Activated T-cell treated with anti-CD3 and anti-CD28 coated beads for 4 hours (primary cell): ENCODE data around the gene FGF10.

Experiments used
- DNase-seq: peaks from one replicate; pipeline ENCODE4 v3.0.0-alpha.2; 2020

FGF10 gene

GRCh38 chr5:44345871-44346270, 43.3 kb downstream of the FGF10 start:
- DNase-seq, result no peak

DNA sequence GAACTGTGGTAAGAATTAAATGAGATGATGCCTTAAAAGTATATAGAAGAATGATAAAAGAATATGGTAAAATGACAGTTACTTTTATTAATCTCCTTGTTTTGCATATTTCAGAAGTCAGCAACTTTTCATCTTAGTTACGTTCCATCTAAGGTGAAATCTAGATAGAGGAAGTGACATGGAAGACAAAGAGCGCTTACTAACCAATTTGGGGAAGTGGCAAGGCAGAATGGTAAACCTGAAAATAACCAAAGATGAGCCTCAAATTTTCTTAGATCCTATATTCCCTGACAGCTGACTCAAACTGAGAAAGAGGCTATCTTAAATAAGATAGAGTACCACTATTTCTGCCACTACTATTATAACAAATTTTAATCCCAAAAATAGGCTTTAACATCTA, 52.5 kb downstream of the FGF10 start:
- no peak for DNase-seq

- DNase-seq, result no peak
Observed at GRCh38 chr5:44334622-44335021, 54.6 kb downstream of the FGF10 start.

- DNase-seq, result no peak
Observed at GRCh38 chr5:44332285-44332971, 56.8 kb downstream of the FGF10 start.

- DNase-seq, result no peak
Observed at GRCh38 chr5:44331471-44332050, 57.7 kb downstream of the FGF10 start.

GRCh38 chr5:44329716-44330115, 59.5 kb downstream of the FGF10 start:
- no peak for DNase-seq

- no peak for DNase-seq
Observed at GRCh38 chr5:44321144-44321725, 68.0 kb downstream of the FGF10 start.

- no peak for DNase-seq
Observed at GRCh38 chr5:44320188-44320587, 69.0 kb downstream of the FGF10 start.

DNA sequence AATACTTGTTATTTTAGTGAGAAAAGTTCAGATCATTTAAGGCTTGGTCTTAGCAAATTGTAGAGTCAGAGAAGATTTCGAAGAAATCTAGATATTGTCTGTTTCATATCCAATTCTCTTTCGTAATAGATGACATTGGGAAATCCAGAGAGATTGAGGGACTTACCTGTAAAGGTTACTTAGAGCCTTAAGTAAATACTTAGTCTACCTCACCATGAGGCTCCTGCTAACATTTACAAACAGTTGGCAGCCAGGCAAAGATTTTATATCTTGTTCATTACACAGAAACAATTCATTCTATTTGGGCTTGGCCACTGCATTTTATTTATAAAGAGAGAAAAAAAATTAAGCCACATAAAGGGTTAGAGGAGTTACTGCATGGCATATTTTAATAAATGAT, 70.3 kb downstream of the FGF10 start:
- no peak for DNase-seq

DNA sequence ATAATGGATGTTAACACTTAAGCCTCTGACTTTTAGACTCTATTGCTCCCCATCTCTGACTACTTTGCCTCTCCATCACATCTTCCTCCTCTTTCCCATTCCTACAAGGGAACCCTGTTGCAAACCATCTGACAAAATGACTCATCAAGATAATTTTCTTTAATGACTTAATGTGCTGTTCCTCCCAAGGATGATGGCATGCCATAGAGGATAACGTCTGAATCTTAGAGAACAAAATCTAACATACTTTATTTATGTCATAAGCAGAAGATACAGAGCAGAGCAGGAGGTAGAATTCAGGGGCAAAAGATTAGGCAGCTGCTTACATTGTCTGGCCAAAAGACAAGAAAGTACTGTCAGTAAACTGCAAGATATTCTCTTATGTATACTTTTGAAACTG, 76.8 kb downstream of the FGF10 start:
- no peak for DNase-seq

DNA sequence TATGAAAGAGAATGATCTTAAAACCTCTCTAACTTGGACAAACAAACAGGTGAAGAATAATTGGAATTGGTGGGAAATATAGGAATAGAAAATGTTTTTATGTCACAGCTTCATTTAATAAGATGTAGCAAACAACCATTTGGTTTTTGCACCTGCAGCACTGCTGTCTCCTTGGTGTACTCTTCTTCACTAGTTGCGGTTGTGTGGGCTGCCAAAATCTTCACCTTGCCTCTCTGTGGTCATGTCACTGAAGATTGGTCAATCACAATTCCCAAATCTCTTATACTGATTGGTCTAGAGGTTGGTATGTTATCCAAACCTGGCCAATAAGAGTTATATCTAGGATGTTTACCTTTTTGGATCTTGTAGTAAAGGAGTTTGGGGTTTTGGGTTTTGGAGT, 88.7 kb downstream of the FGF10 start:
- no peak for DNase-seq

GRCh38 chr5:44299394-44299793, 89.8 kb downstream of the FGF10 start:
- no peak for DNase-seq

DNA sequence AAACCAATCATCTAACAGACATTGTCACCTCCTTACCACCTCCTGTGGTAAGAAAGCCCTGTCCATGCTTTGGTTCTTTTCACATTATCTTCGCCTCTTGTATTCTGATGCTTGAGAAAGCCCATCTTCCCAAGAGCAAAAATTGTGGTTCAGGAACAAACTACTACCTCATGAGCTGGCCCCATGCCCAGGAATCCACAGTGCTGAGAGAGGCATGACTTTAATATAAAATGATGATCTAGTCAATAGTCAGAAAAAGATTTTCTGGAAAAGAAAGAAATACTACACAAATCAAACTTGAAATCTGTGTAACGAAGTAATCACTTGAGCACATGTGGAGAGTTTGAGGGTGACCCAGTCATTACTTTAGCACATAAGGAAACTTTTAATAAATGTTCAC, 94.7 kb downstream of the FGF10 start:
- no peak for DNase-seq

DNA sequence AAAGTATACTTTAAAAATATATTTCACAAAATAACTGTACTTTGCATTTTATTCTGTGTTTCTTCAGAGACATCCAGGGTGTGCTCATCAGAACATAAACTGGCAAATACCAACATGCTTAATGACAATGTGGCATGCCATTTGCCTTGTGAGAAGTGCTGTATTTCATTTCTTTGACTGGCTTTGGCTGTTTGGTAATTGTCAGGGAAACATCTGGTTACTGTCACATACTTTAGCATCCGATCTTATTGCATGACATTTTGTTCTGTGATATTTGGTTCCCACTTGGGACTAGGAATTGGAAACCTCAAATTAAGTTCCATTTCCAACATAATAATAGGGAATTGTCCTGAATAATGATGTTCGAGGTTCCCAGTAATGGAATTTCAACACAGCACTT, 96.5 kb downstream of the FGF10 start:
- DNase-seq, result no peak

GRCh38 chr5:44278469-44278868, 110.8 kb downstream of the FGF10 start:
- DNase-seq, result no peak

DNA sequence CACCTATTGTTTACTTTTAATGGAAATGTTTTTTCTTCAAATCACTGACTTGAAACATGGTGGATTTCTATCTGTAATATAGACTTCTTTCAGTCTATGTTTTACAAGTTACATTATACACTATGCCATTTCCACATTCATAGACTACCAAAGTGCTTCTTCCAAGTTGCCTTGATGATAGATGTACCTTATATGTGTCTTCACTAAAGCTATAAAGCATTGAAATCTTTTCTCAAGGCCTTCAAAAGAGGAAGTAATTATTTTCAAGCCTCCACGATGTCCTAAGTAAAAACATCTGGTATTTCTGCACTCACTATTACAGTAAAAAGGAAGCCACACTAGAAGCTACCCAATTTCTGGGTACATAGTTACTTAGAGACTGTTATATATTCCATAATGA, 113.3 kb downstream of the FGF10 start:
- no peak for DNase-seq

GRCh38 chr5:44275329-44275728, 113.9 kb downstream of the FGF10 start:
- no peak for DNase-seq

DNA sequence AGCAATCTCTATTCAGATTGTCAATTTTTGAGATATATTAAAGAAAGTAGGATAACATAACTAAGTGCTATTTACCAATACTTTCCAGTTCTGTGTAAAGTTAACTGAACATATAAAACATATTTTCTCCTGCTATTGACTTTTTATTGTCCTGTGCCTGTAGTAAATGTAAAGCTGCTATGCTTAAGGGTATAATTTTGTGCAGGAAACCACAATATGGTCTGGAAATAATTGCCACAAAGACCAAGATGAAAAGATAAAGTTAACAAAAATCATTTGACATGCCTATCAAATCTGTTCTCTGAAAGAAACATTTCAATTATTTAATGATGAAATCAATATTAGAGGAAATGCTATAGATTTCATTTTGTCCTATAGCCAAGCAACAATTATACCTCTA, 121.3 kb downstream of the FGF10 start:
- DNase-seq, result no peak

DNA sequence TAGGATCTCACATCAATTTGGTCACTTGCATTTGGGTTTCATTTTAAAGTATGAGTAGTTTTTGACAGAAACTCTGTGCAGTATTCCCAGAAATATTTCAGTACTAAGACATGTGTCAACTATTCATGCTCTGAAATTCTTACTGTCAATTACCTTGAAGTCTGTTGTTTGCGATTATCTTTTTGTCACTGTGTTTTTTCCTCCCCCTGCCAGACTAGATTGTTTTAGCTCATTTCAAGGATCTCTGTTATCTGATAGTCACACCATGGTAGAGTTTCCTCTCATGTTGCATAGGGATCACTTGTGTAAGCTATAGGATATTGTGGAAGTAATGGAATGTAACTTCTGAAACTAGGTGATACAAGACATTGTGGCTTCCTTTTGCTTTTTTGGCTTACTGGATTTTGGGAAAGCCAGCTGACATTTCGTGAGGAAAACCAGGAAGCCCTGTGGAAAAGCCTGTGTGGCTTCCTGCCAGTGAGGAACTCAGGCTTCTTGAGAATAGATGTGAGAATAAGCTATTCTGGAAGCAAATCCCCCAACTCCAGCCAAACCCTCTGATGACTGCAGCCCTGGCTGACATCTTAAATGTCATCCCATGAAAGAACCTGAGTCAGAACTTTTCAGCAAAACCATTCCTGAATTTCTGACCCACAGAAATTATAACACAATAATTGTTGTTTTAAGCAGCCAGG, 122.2 kb downstream of the FGF10 start:
- no peak for DNase-seq

- no peak for DNase-seq
Observed at GRCh38 chr5:44265713-44266112, 123.5 kb downstream of the FGF10 start.

GRCh38 chr5:44260793-44261192, 128.4 kb downstream of the FGF10 start:
- no peak for DNase-seq

- no peak for DNase-seq
Observed at GRCh38 chr5:44257653-44258365, 131.4 kb downstream of the FGF10 start.

DNA sequence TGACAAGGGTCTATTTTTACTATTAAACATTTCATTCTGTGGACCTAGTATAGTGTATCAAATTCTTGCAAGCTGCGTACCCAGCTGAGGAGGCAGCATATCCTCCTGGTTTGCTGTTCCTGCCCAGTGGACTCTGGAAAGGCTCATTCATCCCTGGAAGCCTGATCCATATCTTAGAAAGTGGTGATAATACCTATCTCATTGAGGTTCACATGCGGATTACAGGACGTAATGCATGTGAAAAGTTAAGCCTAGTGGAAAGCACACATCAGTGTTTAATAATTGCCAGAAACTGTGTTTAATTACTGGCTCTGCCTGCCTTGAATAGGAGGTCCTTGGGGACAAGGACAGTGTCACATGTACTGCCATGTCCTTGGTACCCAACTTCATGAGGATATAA, 132.0 kb downstream of the FGF10 start:
- no peak for DNase-seq
